ENCODE measurements around the gene GFI1.

GRCh38 chr1:92425617-92426016 lies 61.1 kb downstream of the GFI1 start:
- TF ChIP-seq CTCF (IDR thresholded peaks at IDR 0.05; ENCODE audit: insufficient read depth, low read depth, low read length) (no peak), EZH2 (IDR thresholded peaks at IDR 0.05; ENCODE audit: insufficient read depth, low read length) (no peak)

Data from astrocyte (in vitro differentiated cells and primary cell).